T47D (cell line): ENCODE results near the gene BIRC6.

Experiments used
- DNase-seq, 2 experiments: peaks; one replicate each; pipeline versions ENCODE4 v3.0.0 to v3.0.0-alpha.2; 2011 to 2012; ENCODE audit warnings: low read depth in 1 of 2, low spot score in 1 of 2
- JUND ChIP-seq: IDR thresholded peaks from 2 replicates; pipeline ENCODE4 v1.6.1; 2012; ENCODE audit warnings: low read depth
- in situ Hi-C: cut with HindIII; loops from 2 replicates; pipeline ENCODE4 v1.10.0; 2016; ENCODE audit warnings: low sequenced_read_pairs, low pct_unique_long_range_greater_than_20kb

BIRC6 gene

GRCh38 chr2:32562906-32563305 is 206.1 kb downstream of the BIRC6 start:
- DNase-seq = no peak
- in situ Hi-C loops = no loop called here
- TF ChIP-seq JUND = no peak

GRCh38 chr2:32564417-32565035 is 207.7 kb downstream of the BIRC6 start:
- no peak for TF ChIP-seq JUND
- no peak for DNase-seq
- in situ Hi-C loops = no loop called here

GRCh38 chr2:32565902-32566301 is 209.1 kb downstream of the BIRC6 start:
- no peak for TF ChIP-seq JUND
- in situ Hi-C loops = no loop called here

GRCh38 chr2:32572030-32572429 is 215.2 kb downstream of the BIRC6 start:
- no peak for DNase-seq
- in situ Hi-C loops = no loop called here
- TF ChIP-seq JUND = no peak

More at GRCh38 chr2:32565902-32566301, 209.1 kb downstream of the BIRC6 start:
- DNase-seq = no peak

GRCh38 chr2:32572737-32573136 is 215.9 kb downstream of the BIRC6 start:
- TF ChIP-seq JUND = no peak
- in situ Hi-C loops = no loop called here
- no peak for DNase-seq

- in situ Hi-C loops = no loop called here
- DNase-seq = no peak
Measured at GRCh38 chr2:32591669-32592463, 235.0 kb downstream of the BIRC6 start.

GRCh38 chr2:32594573-32594972 is 237.8 kb downstream of the BIRC6 start:
- in situ Hi-C loops = no loop called here
- no peak for DNase-seq

More at GRCh38 chr2:32591669-32592463, 235.0 kb downstream of the BIRC6 start:
- TF ChIP-seq JUND = no peak

GRCh38 chr2:32611366-32611765 is 254.5 kb downstream of the BIRC6 start:
- in situ Hi-C loops = no loop called here
- DNase-seq = peak in 1 of 2 experiments; percentile 2
- no peak for TF ChIP-seq JUND

More at GRCh38 chr2:32594573-32594972, 237.8 kb downstream of the BIRC6 start:
- TF ChIP-seq JUND = no peak

GRCh38 chr2:32611771-32612170 is 254.9 kb downstream of the BIRC6 start:
- in situ Hi-C loops = no loop called here
- TF ChIP-seq JUND = no peak
- DNase-seq = no peak

- DNase-seq = no peak
- no peak for TF ChIP-seq JUND
- in situ Hi-C loops = no loop called here
Measured at GRCh38 chr2:32614084-32614483, 257.3 kb downstream of the BIRC6 start.

- TF ChIP-seq JUND = no peak
- DNase-seq = peak in 1 of 2 experiments; percentile 2
Measured at GRCh38 chr2:32617599-32618189, 260.9 kb downstream of the BIRC6 start.

GRCh38 chr2:32622570-32623310 is 265.9 kb downstream of the BIRC6 start:
- TF ChIP-seq JUND = no peak
- in situ Hi-C loops = no loop called here
- DNase-seq = no peak

More at GRCh38 chr2:32617599-32618189, 260.9 kb downstream of the BIRC6 start:
- in situ Hi-C loops = no loop called here
